K562 (cell line): ENCODE data around the gene MPIG6B. TPM values are rescaled to one million over a fixed set of nuclear protein-coding genes. Genes with fewer than 3 reads are reported as not detected.
A peak's percentile ranks its signal among the peaks of the same experiment; 100 is the strongest.

ENCODE experiments used
- CBFA2T2 ChIP-seq: fragments of 450-650 bp; conservative IDR thresholded peaks from 2 replicates; pipeline ENCODE4 v1.6.1; 2017; ENCODE audit warnings: mild to moderate bottlenecking
- FOS ChIP-seq: IDR thresholded peaks from 3 replicates; pipeline ENCODE4 v1.6.1; 2011; ENCODE audit not compliant: insufficient read length; ENCODE audit errors: extremely low read depth
- FOXA1 ChIP-seq: fragments of 450-650 bp; IDR thresholded peaks from 2 replicates; pipeline ENCODE4 v1.6.1; 2016; ENCODE audit warnings: mild to moderate bottlenecking, borderline replicate concordance
- HBP1 ChIP-seq: fragments of 450-650 bp; formaldehyde crosslinking; IDR thresholded peaks from 2 replicates; pipeline ENCODE4 v1.4.0; 2022; ENCODE audit warnings: missing genetic modification characterization
- HNRNPL ChIP-seq: fragments of 200-400 bp; formaldehyde crosslinking; IDR thresholded peaks from 2 replicates; pipeline ENCODE4 v1.6.1; 2017; ENCODE audit warnings: low read depth, mild to moderate bottlenecking, low read length
- IRF1 ChIP-seq: sonication (generic); formaldehyde crosslinking; IDR thresholded peaks from 2 replicates; pipeline ENCODE4 v1.8.0; 2022; ENCODE audit warnings: missing genetic modification reagents, mild to moderate bottlenecking, borderline replicate concordance
- KLF13 ChIP-seq: fragments of 450-650 bp; IDR thresholded peaks from 2 replicates; pipeline ENCODE4 v1.6.1; 2016; ENCODE audit warnings: missing genetic modification characterization, low read depth, mild to moderate bottlenecking, missing compliant biosample characterization, moderate library complexity, borderline replicate concordance
- LEF1 ChIP-seq: fragments of 450-650 bp; IDR thresholded peaks from 2 replicates; pipeline ENCODE4 v1.6.1; 2016; ENCODE audit warnings: mild to moderate bottlenecking
- PHTF2 ChIP-seq: fragments of 250-450 bp; sonication (Bioruptor Pico); IDR thresholded peaks from 2 replicates; pipeline ENCODE4 v1.5.0; 2021; ENCODE audit warnings: mild to moderate bottlenecking
- RBFOX2 ChIP-seq: fragments of 200-400 bp; formaldehyde crosslinking; IDR thresholded peaks from 2 replicates; pipeline ENCODE4 v1.6.1; 2017; ENCODE audit warnings: low read depth, mild to moderate bottlenecking, low read length, moderate library complexity
- SRF ChIP-seq, 2 experiments: fragments of 250-450, 450-650 bp in 1 of 2; sonication (Bioruptor Pico) in 1 of 2; sonication (generic) in 1 of 2; formaldehyde crosslinking; IDR thresholded peaks; 2 replicates each; pipeline versions ENCODE4 v1.5.0 to v1.5.1; 2020 to 2022; ENCODE audit warnings: mild to moderate bottlenecking in 1 of 2, missing genetic modification reagents in 1 of 2
- ZC3H11A ChIP-seq: IDR thresholded peaks from 2 replicates; pipeline ENCODE4 v1.6.1; 2012; ENCODE audit warnings: low read depth, low read length, improper control_type of control experiment
- ZNF12 ChIP-seq: sonication (generic); formaldehyde crosslinking; IDR thresholded peaks from 2 replicates; pipeline ENCODE4 v1.4.0; 2020; ENCODE audit warnings: mild to moderate bottlenecking, missing genetic modification reagents
- ZNF764 ChIP-seq: fragments of 250-450 bp; sonication (Bioruptor Pico); IDR thresholded peaks from 2 replicates; pipeline ENCODE4 v1.4.0; 2020; ENCODE audit warnings: low read depth, mild to moderate bottlenecking, moderate library complexity
- polyA plus RNA-seq, 8 experiments: library from polyadenylated mRNA; depleted of rRNA in 4 of 8; stranded (reverse) in 5 of 8; unstranded in 3 of 8; fragments of >200 nt; fragmentation: Nextera tagmentation in 2 of 8; fragmentation: Illumina TruSeq in 1 of 8; extraction: Ambion mirVana in 2 of 8; extraction: Trizol in 1 of 8; gene quantifications; 2 replicates each; pipeline versions ENCODE4 v1.2.1 to v1.2.3, GENCODE V29; 2011 to 2014; ENCODE audit warnings: inconsistent platforms in 1 of 8, missing spikeins in 1 of 8
- total RNA-seq, 7 experiments: library from RNA; depleted of rRNA in 6 of 7; stranded (reverse); fragments of >200 nt in 6 of 7; fragmentation: Illumina TruSeq in 2 of 7; extraction: Trizol in 2 of 7; gene quantifications; 2 replicates each; pipeline versions ENCODE4 v1.2.1 to v1.2.3, GENCODE V29; 2011 to 2021; ENCODE audit warnings: low replicate concordance in 1 of 7
- TF ChIP-seq, protein P1 (sequence below): IDR thresholded peaks from 3 replicates; pipeline ENCODE4 v1.6.1; 2011; ENCODE audit warnings: borderline replicate concordance, mild to moderate bottlenecking; ENCODE audit not compliant: insufficient read length, insufficient read depth
- TF ChIP-seq, protein P2 (sequence below), 2 experiments: IDR thresholded peaks in 1 of 2; conservative IDR thresholded peaks in 1 of 2; 2 replicates each; pipeline ENCODE4 v1.6.1; 2016; ENCODE audit warnings: low read depth in 2 of 2, mild to moderate bottlenecking in 1 of 2, missing compliant biosample characterization in 1 of 2, missing genetic modification characterization in 1 of 2, moderate library complexity in 1 of 2
- TF ChIP-seq, protein P3 (sequence below): sonication (generic); formaldehyde crosslinking; IDR thresholded peaks from 2 replicates; pipeline ENCODE4 v1.8.0; 2022; ENCODE audit warnings: mild to moderate bottlenecking, missing genetic modification reagents
- TF ChIP-seq, protein P4 (sequence below): fragments of 450-650 bp; formaldehyde crosslinking; conservative IDR thresholded peaks from 2 replicates; pipeline ENCODE4 v1.4.0; 2022; ENCODE audit warnings: mild to moderate bottlenecking, missing genetic modification characterization

Gene MPIG6B
- total and polyA plus RNA-seq, 9 of the 15 experiments (the other 6 are each of a cell fraction or from before 2014, with no cell fraction given) = 0.11 to 1.2 (median 0.28) TPM; not detected in 1

DNA sequence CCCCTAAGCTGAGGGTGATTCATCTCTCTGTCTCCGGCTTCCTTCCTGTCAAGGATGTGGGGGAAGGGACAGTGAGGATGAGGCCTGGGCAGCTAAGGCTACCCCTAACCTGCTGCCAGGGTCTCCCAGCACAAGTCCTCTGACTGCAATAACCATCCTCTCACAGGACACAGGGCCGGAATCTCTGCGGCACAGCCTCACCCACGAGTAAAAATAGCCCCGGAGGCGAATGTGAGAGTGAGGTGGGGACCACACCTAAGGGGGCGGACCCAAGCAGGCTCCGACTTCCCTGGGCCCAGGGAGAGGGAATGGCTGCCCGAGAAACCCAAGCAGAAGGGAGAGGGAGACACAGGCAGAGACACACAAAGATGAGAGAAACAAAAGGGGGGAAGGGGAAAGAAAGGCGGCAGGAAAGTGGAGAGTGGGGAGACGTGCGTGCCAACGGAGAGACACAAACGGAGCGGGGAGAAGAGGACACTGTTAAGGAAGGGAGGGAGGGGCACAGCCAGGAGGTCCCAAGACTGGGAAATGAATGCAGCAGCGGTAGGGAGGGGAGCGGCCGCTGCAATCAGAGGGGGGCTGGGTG, 11.7 kb downstream of the MPIG6B start (continued):
- TF ChIP-seq, protein P1, sequence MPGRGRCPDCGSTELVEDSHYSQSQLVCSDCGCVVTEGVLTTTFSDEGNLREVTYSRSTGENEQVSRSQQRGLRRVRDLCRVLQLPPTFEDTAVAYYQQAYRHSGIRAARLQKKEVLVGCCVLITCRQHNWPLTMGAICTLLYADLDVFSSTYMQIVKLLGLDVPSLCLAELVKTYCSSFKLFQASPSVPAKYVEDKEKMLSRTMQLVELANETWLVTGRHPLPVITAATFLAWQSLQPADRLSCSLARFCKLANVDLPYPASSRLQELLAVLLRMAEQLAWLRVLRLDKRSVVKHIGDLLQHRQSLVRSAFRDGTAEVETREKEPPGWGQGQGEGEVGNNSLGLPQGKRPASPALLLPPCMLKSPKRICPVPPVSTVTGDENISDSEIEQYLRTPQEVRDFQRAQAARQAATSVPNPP = no peak
- TF ChIP-seq KLF13 (tag) (peak; percentile 83), HNRNPL (no peak), FOS (no peak), SRF (CRISPR knock-in tag; IDR thresholded peaks at IDR 0.05) (no peak; a peak in 2 of 4 replicates), LEF1 (no peak), ZNF764 (peak; percentile 28; the same call in 1 of the 2 replicates), PHTF2 (no peak), RBFOX2 (peak; percentile 91), FOXA1 (no peak), ZNF12 (CRISPR knock-in tag) (peak; percentile 72; the same call in 1 of the 2 replicates), IRF1 (CRISPR knock-in tag) (no peak), ZC3H11A (0 out of 2 replicates have a peak, but pooled peaks have one; percentile 13), HBP1 (peak; percentile 98), CBFA2T2 (no peak)
- TF ChIP-seq, protein P2, sequence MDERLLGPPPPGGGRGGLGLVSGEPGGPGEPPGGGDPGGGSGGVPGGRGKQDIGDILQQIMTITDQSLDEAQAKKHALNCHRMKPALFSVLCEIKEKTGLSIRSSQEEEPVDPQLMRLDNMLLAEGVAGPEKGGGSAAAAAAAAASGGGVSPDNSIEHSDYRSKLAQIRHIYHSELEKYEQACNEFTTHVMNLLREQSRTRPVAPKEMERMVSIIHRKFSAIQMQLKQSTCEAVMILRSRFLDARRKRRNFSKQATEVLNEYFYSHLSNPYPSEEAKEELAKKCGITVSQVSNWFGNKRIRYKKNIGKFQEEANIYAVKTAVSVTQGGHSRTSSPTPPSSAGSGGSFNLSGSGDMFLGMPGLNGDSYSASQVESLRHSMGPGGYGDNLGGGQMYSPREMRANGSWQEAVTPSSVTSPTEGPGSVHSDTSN (CRISPR knock-in tag; IDR thresholded peaks at IDR 0.05; ENCODE audit: low read depth) = no peak
- TF ChIP-seq, protein P2 (tag; conservative IDR thresholded peaks at IDR 0.05; ENCODE audit: low read depth) = peak; percentile 94
- TF ChIP-seq, protein P3, sequence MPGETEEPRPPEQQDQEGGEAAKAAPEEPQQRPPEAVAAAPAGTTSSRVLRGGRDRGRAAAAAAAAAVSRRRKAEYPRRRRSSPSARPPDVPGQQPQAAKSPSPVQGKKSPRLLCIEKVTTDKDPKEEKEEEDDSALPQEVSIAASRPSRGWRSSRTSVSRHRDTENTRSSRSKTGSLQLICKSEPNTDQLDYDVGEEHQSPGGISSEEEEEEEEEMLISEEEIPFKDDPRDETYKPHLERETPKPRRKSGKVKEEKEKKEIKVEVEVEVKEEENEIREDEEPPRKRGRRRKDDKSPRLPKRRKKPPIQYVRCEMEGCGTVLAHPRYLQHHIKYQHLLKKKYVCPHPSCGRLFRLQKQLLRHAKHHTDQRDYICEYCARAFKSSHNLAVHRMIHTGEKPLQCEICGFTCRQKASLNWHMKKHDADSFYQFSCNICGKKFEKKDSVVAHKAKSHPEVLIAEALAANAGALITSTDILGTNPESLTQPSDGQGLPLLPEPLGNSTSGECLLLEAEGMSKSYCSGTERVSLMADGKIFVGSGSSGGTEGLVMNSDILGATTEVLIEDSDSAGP (CRISPR knock-in tag) = 0 out of 2 replicates have a peak, but pooled peaks have one; percentile 60
- TF ChIP-seq, protein P4, sequence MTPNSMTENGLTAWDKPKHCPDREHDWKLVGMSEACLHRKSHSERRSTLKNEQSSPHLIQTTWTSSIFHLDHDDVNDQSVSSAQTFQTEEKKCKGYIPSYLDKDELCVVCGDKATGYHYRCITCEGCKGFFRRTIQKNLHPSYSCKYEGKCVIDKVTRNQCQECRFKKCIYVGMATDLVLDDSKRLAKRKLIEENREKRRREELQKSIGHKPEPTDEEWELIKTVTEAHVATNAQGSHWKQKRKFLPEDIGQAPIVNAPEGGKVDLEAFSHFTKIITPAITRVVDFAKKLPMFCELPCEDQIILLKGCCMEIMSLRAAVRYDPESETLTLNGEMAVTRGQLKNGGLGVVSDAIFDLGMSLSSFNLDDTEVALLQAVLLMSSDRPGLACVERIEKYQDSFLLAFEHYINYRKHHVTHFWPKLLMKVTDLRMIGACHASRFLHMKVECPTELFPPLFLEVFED = peak; percentile 99
